GM12892 (cell line): ENCODE measurements around the gene VASH2.
"Not testable (repeated sequence)": the region's sequence is repeated elsewhere in the genome, so short reads cannot be mapped to it uniquely, and the experiment has no call there.

Experiments
- POLR2A ChIP-seq: IDR thresholded peaks from 2 replicates; pipeline ENCODE4 v1.6.1; 2011; ENCODE audit warnings: low read depth, low read length, control low read depth
- POLR2AphosphoS5 ChIP-seq: IDR thresholded peaks from 2 replicates; pipeline ENCODE4 v1.6.1; 2011; ENCODE audit warnings: low read depth, low read length, control low read depth
- TAF1 ChIP-seq: IDR thresholded peaks from 2 replicates; pipeline ENCODE4 v1.6.1; 2011; ENCODE audit warnings: low read depth, mild to moderate bottlenecking, control low read depth, low read length, borderline replicate concordance

DNA sequence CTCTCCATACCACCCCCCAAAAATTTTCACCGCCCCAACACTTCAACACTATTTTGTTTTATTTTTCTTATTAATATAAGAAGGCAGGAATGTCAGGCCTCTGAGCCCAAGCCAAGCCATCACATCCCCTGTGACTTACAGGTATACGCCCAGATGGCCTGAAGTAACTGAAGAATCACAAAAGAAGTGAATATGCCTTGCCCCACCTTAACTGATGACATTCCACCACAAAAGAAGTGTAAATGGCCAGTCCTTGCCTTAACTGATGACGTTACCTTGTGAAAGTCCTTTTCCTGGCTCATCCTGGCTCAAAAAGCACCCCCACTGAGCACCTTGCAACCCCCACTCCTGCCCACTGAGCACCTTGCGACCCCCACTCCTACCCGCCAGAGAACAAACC, 36.2 kb upstream of the VASH2 start:
- not testable (repeated sequence) for TF ChIP-seq POLR2A, POLR2AphosphoS5, TAF1
